HG03442 (cell line): ENCODE results near the gene ZNF569.
A peak's percentile ranks its signal among the peaks of the same experiment; 100 is the strongest.
"Not testable (repeated sequence)": the region's sequence is repeated elsewhere in the genome, so short reads cannot be mapped to it uniquely, and the experiment has no call there.

Source experiments
- ATAC-seq: cut with Tn5 transposase; IDR thresholded peaks from one replicate; pipeline ENCODE4 v1.9.1; 2021; ENCODE audit warnings: mild to moderate bottlenecking, moderate library complexity; ENCODE audit not compliant: unreplicated experiment

The ZNF569 gene

GRCh38 chr19:37466798-37467607, at the start of gene ZNF569:
Gene ZNF569, minus strand, starts transcription at chr19:37467444. Its CDS starts 22,523 bp downstream, at chr19:37444921.
- peak; percentile 56 for ATAC-seq

- ATAC-seq = no peak
Measured at GRCh38 chr19:37513397-37513796, 46.2 kb upstream of the ZNF569 start.

DNA sequence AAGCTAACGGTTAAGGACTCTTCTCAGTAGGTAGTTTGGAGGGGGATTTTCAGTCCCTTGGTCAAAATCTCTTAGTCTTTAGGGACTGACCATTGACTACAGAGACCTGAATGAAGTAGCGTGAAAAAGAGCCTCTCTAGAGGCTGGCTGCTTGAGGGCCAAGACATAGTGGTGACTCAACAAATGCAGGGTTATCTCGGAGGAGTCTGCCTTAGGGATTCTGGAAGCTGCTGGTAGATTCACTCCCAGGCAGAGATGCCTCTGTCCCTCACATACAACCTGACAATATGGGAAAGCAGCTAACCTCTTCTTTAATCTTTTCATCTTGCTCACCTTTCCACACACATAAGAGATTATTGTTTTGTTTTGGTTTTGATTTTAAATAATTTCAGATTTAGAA, 44.6 kb upstream of the ZNF569 start:
- ATAC-seq = no peak

DNA sequence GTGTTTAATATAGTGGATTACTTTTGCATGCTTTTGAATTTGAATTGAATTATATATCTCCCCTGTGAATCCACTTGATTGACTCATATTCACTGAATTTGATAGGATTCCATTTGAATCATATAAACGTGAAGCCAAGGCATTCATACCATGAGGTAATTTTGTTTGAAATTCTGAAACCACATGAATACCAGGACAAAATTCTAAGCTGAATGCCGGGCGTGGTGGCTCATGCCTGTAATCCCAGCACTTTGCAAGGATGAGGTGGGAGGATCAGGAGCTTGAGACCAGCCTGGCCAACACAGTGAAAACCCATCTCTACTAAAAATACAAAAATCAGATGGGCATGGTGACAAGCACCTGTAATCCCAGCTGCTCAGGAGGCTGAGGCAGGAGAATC, 43.9 kb upstream of the ZNF569 start:
- no peak for ATAC-seq

- ATAC-seq = no peak
Measured at GRCh38 chr19:37507167-37507464, 39.9 kb upstream of the ZNF569 start.

DNA sequence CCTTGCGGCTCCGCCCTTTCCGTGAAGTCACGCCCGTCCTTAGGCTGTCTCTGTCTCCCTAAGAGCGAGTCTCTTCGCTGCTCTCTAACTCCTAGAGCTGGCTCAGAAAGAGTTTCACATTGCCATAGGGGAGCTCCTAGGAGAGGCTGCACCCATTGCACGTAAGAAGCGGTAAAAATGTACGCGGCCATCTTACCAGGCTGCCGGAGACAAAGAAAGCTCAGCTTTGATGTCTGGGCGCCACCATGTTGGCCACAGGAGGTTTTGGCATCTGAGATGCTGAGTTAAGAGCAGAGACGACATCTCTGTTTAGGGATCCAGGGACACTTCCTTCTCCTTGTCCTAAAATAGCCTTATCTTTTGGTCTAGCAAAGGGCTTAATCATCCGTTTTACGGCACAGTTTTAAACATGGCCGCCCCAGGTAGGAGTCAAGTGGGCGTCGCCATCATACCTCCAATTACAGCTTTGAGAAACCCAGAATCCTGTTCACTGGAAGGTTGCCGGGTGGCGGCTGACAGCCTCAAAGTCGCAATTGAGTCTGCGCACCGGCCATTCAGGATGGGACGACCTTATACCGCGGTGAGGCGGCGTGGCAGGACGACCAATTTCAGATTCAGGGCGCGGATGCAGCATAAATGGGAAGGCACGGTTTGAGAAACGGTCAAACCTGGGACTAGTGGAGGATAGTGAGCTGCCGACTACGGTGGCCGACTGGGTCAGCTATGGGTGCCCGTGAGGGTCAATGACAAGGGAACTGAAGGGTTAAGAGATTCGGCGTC, 39.3 kb upstream of the ZNF569 start, which contains the start of gene ZNF793:
TSS of gene ZNF793 (plus strand) at position 553 of the 780 bp plus-strand sequence. CDS start 16,501 bp downstream, outside the sequence.
- ATAC-seq = peak; percentile 69

- peak; percentile 22 for ATAC-seq
Measured at GRCh38 chr19:37505958-37506386, 38.7 kb upstream of the ZNF569 start.

- no peak for ATAC-seq
Measured at GRCh38 chr19:37492213-37492612, 25.0 kb upstream of the ZNF569 start.

DNA sequence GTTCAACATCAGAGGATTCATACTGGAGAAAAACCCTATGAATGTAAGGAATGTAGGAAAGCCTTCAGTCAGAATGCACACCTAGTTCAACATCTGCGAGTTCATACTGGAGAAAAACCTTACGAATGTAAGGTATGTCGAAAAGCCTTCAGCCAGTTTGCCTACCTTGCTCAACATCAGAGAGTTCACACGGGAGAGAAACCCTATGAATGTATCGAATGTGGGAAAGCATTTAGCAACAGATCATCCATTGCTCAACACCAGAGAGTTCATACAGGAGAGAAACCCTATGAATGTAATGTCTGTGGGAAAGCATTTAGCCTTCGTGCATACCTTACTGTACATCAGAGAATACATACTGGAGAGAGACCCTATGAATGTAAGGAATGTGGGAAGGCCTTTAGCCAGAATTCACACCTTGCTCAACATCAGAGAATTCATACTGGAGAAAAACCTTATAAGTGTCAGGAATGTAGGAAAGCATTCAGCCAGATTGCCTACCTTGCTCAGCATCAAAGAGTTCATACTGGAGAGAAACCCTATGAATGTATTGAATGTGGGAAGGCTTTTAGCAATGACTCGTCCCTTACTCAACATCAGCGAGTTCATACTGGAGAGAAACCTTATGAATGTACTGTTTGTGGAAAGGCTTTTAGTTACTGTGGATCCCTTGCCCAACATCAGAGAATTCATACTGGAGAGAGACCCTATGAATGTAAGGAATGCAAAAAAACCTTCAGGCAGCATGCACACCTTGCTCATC, 17.3 kb upstream of the ZNF569 start:
- no peak for ATAC-seq

DNA sequence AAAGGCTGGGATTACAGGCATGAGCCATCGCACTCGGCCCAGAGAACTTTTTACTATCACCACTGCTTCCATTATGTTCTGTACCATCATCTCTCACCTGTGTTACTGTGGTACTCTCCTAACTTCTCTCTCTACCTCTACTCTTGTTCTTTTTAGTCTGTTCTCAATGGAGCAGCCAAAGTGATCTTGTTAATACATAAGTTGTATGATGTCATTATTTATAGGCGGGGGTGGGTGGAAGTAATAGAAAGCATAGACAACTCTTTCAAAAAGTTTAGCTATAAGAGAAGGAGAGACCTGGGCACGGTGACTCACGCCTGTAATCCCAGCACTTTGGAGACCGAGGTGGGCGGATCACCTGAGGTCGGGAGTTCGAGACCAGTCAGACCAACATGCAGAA, 4.9 kb upstream of the ZNF569 start:
- ATAC-seq = no peak

- no peak for ATAC-seq
Measured at GRCh38 chr19:37470216-37470615, 3.0 kb upstream of the ZNF569 start.

- ATAC-seq = peak; percentile 56
Measured at GRCh38 chr19:37468961-37469777, 1.9 kb upstream of the ZNF569 start, which contains the start of gene ZNF570. Gene ZNF570, plus strand, starts transcription at chr19:37469356. Its CDS starts 999 bp downstream, at chr19:37470355.

DNA sequence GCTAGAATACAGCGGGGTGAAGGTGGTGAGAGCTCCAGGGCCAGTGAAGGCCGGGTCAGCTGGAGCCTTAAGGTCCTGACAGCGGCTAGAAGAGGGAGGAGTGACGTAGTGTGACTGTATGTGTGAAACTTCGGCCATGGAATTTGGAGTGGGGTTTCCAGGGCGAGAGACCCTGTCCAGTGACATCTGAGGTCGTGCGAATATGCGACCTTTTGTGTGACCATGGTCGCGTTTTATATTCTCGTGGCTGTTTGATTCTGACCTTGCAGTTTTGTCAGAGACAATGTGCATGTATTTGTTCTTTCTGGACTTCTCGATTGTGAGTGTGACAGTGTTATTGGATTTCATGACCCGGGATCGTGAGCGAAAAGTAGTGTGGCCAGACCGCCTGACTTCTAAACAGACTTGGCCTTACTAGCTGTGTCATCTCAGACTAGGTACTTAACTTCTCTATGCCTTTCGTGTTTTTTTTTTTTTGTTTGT, 405 bp upstream of the ZNF569 start:
- no peak for ATAC-seq

DNA sequence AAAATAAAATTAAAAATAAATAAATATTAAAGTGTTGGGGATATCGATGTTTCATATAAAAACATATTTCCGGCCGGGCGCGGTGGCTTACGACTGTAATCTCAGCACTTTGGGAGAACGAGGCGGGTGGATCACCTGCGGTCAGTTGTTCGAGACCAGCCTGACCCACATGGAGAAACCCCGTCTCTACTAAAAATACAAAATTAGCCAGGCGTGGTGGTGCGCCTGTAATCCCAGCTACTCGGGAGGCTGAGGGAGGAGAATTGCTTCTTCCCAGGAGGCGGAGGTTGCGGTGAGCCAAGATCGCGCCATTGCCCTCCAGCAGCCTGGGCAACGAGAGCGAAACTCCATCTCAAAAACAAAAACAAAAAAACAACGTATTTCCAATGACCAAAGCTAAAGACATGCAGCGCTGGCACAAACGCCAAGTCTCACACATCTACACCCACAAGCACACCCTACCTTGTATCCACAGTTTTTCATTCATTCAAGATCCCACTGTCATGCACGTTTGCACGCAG, 907 bp downstream of the ZNF569 start:
- ATAC-seq = no peak

DNA sequence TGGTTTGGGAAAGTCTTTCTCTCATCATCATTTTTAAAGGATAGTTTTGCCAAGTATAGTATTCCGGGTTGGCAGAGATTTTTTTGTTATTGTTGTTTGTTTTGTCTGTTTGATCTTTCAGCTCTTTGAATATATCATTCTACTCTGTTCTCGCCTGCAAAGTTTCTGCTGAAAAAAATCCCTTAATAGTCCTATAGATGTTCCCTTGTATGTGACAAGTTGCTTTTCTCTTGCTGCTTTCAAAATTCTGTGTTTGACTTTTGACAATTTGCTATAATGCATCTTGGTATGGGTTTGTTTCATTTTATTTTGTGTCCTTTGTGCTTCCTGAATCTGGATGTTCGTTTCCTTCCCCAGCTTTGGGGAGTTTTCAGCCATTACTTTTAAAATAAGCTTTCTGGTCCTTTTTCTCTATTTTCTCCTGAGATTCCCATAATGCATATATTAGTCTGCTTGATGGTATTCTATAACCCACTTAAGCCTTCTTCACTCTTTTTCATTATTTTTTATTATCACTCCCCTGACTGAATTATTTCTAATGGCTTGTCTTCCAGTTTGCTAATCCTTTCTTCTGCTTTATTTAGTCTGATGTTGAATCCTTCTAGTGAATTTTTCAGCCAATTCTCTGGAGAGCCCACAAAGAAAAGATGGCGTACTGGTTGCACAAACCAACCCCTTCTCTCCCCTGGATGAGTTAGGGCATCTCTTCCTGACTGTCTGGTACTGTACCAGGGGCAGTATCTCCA, 14.6 kb downstream of the ZNF569 start:
- no peak for ATAC-seq

DNA sequence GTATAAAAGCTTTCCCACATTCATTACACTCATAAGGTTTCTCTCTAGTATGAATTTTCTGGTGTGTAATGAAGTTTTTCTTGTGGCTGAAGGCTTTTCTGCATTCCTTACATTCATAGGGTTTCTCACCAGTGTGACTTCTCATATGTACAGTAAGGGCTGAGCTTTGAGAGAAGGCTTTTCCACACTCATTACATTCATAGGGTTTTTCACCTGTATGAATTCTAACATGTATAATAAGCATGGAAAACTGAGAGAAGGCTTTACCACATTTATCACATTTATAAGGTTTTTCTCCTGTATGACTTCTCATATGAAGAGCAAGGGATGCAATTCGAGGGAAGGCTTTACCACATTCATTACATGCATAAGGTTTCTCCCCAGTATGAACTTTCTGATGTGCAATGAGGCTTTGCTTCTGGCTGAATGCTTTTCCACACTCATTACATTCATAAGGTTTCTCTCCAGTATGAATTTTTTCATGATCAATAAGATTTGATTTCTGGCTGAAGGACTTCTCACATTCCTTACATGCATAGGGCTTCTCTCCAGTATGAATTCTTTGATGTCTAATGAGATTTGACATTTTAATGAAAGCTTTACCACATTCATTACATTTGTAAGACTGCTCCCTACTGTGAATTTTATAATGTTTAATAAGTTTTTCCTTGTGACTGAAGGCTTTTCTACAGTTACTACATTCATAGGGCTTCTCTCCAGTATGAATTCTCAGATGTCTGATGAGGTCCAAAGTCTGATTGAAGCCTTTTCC, 53.7 kb downstream of the ZNF569 start:
- ATAC-seq = no peak

GRCh38 chr19:37412700-37413099, 54.5 kb downstream of the ZNF569 start:
- ATAC-seq = no peak

- ATAC-seq = not testable (repeated sequence)
Measured at GRCh38 chr19:37406140-37406846, 61.0 kb downstream of the ZNF569 start.
